Measurements from ENCODE around the gene CCNJL.

CCNJL gene

GRCh38 chr5:160211352-160211751, 101.0 kb downstream of the CCNJL start:
- DNase-seq = no peak

- no peak for DNase-seq
These were observed 101.8 kb downstream of the CCNJL start for GRCh38 chr5:160210606-160211005.

GRCh38 chr5:160209917-160210316, 102.4 kb downstream of the CCNJL start:
- no peak for DNase-seq

- DNase-seq = no peak
These were observed 105.3 kb downstream of the CCNJL start for GRCh38 chr5:160207061-160207460.
